NCI-H187 (cell line): ENCODE data around the gene NOP56.
A peak's percentile ranks its signal among the peaks of the same experiment; 100 is the strongest.
"Not testable (repeated sequence)": the region's sequence is repeated elsewhere in the genome, so short reads cannot be mapped to it uniquely, and the experiment has no call there.

Experiments
- DNase-seq, 2 experiments: peaks; one replicate each; lab custom pipeline; 2025; lab: John Stamatoyannopoulos, UW

NOP56 gene

DNA sequence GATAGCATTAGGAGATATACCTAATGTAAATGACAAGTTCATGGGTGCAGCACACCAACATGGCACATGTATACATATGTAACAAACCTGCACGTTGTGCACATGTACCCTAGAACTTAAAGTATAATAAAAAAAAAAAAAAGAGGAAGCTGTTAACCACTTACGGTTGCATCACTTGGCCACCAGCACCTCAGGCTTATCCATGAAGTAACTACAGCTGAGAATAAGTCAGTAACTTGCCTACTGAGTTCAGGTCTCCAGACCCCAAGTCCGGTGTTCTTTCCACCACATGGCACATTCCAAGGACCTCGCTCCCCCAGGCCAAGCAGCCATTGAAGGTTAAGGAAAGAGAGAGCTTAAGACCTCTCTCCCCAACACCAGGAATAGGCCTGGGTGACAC, 32.4 kb downstream of the NOP56 start:
- DNase-seq = not testable (repeated sequence)

DNA sequence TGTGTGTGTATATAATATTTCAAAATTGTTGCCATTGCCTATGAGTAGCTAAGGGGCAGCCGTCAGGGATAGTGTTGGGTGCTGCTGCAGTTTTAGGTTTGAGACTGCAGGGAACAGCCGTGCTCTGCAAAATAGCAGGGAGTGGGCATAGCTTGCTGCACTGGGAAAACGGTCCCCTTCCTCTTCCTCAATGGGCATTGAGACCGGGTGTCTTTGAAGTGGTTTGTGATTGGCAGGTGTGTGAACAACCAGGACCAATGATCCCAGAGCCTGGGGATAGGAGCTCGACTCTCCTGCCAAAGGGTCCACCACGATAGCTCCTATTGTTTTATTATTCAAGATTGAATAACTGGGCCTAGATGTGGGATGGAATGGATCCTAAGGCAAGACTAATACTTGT, 35.1 kb downstream of the NOP56 start:
- DNase-seq = no peak

DNA sequence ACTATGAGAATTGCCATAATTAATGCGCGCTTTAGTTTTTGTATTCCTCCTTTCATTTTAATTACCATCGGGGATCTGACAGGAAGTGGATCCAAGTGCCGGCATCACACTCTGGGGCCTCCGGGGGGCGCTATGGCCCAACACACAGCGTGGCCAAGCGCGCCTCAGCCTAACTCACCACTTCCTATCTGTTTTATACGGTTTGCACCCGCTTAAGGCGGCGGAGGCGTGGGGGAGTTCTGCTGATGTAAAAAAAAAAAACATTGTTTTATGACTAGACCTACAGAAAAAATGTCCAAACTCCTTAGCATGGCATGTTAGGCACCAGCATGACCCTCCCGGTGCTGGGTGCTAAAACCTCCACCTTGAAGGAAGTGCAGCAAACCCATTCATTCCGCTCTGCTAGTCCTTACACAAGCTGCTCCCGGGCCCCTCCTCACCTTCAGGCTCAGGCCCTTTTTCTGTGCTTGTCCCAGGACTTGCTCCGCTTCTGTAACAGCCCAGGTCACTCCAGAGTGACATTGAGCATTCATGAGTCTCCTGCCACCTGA, 35.7 kb downstream of the NOP56 start:
- DNase-seq = peak; percentile 21 to 25

DNA sequence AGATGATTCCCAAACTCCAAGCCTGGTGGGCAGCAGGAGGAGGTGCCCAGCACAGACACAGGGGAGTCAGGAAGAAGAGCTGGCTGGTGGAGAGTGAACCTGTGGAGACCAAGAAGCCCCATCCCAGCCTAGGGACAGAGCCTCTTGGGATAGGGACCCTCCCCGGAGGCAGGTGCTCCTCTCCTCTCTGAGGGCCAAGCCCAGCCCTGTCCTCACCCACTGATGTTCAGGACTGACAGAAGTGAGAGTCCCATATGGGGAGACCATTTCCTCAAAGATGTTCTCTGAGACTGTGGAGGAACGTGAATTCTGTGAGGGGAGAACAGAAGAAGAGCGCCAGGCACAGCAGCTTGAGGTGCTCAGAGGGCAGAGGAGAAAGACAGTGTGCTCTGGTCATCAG, 37.8 kb downstream of the NOP56 start:
- DNase-seq = no peak

DNA sequence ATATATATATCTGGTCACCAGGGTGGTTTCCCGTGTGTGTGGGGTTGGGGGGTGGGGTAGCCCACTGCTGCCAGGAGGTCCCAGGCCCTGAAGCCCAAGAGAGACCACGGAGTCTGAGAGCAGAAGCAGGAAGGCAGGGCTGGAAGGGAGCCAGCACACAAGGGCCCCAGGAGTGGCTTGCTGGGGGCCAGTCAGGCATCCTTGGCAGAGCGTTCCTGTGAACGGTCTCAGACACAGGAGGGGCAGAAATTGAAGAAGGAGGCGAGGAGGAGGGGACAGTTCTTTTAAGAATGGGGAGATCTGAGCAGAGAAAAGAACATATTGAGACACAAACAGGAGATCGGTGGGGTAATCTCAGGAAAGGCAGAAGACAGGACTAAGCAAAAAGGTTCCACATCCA, 38.3 kb downstream of the NOP56 start:
- no peak for DNase-seq

DNA sequence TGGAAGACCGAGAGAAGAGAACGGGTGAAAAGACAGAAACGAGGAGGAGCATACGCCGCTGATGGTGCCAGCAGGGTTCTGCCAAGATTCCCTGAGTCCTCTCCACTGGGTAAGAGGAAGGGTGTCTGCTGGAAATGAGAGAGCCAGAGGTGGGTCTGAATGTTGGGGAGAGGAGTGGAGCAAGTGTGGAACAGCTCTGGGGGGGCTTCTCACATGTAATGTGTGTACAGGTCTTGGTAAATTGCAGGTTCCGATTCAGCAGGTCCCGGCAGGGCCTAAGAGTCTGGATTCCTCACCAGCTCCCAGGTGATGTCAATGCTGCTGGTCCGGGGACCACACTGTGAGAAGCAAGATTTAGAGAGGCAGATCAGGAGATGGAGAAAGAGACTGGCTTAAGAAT, 38.7 kb downstream of the NOP56 start:
- DNase-seq = no peak

DNA sequence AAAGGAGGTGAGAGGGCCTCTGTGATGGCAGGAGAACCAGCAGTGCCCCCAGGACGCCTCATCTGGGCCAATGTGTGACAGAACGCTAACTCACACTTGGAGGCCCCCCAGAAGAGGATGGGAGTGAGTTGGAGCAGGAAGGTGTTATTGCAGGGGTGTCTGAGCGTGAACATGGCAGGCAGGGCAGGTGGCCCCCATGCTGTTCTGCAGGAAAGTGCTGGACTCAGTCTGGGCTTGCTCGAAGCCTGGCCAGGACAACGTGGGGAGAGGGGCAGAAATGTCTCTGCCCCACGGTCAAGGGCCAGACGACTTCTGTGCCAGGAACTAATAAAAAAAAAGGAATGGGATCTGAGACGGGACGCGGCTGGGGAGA, 39.2 kb downstream of the NOP56 start:
- DNase-seq = no peak

DNA sequence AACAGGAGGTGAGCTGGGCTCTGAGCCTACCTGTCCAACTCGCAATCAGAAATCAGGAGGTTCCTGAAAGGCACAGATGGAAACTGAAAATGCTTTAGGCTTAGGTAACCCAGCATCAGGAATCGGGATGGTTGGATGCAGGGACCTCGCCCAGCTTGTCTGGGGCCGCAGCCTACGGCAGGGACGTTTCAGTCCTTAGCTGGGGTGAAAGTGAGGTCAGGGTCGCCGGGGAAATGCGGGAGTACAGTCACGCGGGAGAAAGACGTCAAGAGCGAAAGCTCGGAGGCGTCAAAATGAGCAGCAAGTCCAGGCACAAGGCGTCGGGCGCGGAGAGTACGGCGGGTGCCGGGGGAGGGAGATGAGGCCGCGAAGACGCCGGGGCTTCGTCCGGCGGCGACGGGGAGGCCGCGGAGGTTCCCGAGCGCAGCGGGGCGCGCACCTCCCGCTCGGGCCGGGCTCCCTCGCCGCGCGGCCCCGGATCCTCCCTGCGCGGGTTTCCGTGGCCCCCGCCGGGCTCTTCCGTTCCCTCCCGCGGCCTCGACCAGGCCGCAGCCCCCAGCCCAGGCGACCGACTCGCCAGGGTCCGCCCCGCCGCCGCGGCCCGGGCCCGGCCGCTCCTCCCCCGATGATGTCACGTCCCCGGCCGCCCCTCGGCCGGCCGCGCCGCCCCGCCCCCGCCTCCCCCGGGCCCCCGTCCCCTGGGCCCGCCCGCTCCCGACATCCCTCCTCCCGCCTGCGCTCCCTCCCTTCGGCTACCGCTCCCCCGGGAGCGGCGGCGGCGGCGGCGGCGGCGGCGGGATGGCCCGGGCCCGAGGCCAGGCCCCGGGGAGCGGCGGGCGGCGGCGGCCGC, 39.8 kb downstream of the NOP56 start, which contains the start of gene EBF4:
Gene EBF4, plus strand, starts transcription at position 745 of the 850 bp plus-strand sequence. CDS start 866 bp downstream, outside the sequence.
- no peak for DNase-seq

DNA sequence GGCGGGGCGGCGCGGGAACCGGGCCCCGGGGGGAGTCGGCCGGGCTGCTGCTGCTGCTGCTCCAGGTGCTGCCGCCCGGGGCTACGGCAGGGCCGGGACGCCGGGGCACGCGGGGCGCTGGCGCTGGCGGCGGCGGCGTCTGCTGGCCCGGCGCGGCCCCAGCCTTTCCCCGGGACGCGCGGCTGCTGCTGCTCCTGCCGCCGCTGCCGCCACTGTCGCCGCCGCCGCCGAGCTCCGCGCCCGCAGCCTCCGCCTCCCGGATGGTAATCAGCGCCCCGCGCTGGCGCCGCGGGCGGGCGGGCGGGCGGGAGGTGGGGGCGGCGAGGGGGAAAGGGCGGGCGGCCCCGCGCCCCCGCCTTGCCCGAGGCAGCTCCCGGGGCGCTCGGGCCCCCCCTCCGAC, 40.5 kb downstream of the NOP56 start:
- DNase-seq = no peak

DNA sequence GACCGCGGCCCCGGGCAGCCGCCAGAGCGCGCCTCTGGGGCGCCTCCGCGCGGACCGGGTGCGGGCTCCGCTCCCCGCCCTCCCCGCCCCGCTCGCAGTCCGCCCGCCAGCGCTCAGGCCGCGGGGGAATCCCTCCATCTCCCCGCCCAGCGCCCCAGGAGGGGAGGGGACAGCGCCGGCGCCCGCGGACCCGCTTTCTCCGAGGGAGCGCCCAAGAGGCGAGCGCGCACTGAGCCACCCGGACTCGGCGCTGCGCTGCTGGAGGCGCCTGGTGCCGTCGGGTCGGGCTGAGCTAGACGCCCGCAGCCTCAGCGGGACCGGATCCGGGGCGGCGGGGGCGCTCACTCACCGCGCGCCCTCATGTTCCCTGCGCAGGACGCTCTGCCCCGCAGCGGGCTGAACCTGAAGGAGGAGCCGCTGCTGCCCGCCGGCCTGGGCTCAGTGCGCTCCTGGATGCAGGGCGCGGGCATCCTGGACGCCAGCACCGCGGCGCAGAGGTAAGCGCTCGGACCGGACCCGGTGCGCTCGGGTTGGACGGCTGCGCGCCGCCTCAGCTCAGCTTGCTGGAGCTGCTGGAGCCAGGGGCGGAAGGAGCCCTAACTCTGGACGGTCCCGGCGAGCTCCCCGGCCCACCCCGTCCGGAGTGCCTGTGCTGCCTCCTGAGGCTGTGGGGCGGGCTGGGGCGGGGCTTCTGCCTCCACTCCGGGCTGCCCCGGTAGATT, 41.0 kb downstream of the NOP56 start:
- no peak for DNase-seq

DNA sequence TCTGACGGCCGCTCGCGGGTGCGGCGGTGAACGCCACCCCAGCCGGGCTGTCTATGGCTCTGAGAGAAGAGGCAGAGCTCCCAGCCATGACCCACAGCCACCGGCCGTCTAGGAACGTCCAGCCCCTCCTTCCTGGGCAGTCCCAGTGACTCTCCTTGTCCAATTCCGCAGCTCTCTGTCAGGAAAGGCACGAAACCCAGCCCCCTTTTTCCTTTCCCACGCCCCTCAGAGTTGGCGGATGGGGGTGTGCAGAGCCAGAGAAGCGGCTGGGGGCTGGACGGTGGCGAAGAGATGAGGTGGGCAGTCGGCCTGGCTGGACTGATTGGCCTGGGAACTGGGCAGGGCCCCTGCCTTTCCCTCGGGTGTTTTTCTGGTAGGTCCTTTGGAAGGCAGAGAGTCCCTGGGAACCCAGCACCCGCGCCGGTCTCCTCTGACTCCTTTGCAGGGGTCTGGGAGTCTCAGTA, 41.6 kb downstream of the NOP56 start:
- DNase-seq = no peak

DNA sequence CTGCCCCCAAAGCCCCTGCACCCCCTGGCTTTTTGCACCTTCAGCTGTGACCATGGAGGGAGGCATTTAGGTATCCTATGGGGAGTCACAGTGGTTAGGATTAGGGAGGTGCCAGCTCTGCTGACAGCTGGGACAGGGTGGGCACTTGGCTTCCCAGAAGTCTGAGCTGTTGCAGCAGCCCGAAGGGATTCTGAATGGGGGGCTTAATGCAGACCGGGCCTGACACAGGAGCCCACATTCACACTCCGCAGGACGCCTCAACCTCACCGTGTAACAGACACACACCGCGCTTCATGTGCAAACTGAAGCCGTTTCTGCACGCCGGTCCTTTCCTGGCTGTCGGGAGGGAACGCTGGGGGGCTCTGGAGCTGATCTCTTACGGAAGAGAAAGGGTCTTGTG, 42.1 kb downstream of the NOP56 start:
- DNase-seq = no peak

DNA sequence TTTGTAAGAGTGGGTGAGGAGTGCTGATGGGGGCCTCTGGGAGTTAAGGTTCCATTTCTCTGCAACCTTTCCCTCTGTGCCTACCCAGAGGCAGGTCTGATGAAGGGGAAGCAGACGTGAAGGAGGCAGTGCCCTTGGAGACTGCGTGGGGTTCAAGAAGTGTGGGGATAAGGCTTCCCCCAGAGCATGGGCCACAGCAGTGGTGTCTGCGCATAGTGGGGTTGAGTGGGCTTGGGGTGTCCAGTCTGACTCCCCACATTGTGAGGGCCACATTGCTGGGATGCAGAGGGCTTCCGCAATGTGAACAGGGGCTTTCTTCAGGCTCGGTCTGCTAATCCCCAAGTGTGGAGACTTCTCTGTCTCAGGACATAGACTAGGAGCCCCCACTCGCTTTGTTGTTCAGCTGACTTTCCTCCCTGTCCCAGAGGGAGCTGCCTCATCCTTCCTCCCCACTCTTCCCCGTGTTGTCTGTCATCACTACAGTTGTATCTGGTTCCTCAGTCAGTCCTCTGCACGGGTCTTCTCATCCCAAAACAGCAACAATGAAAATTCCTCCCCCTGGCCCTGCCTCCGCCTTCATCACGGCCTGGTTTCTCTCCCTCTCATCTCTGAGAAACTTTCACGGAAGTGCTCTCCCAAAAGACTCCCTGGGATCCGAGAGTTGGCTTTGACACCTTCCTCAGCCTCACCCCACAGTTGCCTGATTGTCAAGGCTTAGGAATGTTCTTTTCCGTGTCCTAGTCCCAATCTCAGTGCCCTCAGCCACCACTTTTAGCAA, 43.0 kb downstream of the NOP56 start:
- DNase-seq = no peak

DNA sequence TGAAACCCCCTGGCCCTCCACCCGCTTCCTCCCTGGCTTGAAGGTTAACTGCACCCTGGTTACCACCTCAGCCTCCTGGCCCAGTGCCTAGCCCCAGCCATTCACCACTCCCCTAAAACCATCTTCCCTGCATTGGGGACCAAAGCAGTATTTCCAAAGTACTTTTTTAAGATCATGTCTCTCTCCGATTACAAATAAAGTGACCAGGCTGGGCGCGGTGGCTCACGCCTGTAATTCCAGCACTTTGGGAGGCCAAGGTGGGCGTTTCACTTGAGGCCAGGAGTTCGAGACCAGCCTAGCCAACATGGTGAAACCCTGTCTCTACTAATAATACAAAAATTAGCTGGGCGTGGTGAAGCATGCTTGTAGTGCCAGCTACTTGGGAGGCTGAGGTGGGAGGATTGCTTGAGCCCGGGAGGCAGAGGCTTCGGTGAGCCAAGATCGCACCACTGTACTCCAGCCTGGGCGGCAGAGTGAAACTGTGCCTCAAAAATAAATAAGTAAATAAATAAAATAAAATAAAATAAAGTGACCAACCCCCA, 43.6 kb downstream of the NOP56 start:
- not testable (repeated sequence) for DNase-seq

DNA sequence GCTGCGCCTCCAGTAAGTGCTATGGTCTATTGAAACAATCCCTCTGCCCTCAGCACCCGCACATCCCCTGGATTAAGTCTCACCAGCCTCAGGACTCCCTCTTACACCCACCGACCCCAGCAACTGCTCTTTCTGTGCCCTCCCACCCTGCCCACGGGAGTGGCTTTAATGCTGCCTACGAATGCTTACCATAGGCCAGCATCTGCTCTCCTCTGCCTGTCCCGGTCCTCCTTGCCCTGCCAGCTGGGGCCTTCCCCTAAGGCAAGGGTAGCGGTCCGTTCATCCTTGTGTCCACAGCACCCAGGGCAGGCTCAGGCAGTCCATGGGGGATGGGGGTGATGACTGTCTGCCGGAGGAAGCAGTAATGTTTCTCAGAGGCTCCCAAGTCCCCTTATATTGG, 44.2 kb downstream of the NOP56 start:
- DNase-seq = no peak

DNA sequence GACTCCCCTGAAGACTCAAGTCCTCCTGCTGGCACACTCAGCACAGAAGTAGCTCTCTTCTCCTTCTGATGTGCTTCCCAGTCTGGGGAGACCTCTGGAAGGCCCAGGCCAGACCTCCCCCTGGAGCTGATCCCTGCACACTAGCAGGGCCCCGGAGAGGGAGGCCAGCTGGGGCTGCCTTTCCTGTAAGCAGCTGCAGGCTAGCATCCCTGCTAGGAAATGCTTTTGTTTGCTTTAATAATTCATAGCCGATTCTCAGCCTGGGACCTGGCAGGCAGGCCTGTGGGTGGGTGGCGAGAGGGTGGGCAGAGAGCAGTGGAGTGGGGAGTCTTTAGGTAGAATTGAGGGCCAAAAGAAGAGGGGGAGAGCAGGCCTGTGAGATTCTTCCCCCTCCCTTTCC, 45.3 kb downstream of the NOP56 start:
- no peak for DNase-seq

DNA sequence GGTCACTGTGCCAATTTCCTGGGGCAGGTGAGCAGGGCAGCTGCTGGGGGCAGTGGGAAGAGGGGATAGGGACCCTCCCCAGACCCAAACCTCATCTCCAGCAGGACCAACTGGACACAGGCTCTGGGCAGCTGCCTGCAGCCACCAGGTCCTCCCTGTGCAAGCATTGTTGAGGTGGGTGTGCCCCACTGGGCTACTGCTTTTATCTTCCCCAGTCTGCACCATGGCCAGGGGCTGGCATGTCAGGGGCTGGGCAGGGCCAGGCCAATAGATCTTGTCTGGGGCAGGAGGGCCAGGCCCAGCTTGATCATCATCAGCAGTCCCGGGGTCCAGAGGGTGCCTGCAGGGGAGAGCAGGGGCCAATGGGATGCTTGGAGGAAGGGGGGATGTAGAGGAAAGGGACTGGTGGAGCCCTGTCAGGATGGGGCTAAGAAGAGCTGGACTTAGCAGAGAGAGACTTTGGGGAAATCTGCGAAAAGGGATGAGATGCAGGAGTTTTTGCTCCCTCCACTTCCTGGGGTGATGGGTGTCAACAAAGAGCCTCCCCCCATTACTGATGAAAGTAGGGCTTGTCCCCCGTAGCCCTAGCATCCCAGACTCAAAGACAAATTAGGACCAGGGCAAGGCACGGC, 45.9 kb downstream of the NOP56 start:
- no peak for DNase-seq

DNA sequence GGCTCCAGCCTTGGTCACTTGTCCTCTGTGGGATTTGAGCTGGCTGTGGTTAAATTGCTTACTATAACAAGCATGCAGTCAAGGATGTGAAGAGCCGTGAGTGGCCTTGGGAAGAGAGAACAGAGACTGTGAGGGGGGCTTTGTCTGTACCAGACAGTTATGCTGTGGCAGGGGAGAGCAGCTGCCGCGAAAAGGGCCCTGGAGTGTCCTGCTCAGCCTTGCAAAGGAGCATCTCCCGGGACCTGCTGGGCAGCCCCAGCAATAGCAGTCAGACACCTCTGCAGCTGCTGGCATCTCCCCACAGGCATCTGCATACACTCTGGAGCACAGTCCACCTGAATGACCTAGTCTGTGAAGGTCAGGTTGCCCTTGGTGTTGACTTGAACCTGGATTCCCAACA, 46.5 kb downstream of the NOP56 start:
- no peak for DNase-seq

DNA sequence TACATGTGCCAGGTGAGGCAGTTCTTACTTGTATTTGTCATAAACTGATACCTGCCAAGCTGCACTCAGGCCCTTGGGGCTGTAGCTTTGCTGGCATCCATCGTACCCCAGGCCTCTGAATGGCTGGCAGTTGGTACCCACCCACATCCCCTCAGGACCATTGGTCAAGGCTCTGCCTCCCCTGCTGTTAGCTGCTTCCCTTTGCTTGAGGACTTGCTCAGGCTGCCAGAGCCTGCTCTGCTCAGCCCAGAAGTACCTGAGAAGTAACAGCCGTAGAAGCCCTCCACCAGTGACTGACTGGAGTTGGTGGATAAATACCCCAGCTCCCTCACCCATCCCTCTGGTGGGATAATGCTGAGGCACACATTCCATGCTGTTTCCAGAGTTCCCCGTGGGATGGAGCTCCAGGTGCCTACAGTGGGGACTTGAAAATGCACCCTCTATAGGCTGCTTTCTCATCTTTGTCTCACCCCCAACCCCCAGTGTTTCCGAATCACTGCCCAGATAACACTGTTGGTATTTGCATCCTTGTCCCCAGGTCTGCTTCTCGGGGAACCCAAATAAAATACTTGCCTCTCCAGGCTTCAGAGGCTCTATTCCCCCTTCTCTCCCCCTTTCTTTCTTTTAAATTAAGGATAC, 47.5 kb downstream of the NOP56 start:
- no peak for DNase-seq

DNA sequence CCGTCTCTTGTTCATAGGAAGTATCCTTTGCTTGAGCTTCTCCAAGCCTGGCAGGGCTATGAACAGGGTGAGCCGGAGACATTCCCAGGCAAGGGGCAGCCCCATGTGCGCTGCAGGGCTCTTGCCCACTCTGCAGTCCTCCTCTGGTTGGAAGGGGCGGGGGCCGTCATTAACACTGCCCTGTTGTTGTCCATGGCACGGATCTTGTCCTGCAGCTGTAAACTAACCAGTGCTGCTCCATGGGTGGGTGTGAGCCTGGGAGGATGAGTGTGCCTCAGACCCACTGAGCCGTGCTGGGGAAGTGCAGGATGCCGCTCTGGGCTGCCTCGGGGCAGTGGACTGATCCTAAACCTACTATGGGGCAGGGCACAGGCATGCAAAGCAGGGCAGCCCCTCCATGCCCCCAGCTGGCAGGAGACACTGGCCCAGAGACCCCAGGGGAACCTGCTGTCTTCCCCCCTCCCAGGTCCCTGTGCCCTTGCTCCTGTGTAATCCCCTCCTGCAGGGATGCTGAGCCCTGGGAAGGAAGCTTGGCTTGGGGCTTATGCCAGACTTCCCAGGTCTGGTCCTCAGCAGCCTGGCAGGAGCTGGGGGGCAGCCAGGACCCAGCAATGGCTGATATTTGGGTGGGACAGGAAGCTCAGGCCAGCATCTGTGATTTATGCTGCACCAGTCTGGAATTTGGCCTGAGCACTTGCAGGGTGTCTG, 48.6 kb downstream of the NOP56 start:
- DNase-seq = no peak
